ENCODE results near the gene DKK3.

DNA sequence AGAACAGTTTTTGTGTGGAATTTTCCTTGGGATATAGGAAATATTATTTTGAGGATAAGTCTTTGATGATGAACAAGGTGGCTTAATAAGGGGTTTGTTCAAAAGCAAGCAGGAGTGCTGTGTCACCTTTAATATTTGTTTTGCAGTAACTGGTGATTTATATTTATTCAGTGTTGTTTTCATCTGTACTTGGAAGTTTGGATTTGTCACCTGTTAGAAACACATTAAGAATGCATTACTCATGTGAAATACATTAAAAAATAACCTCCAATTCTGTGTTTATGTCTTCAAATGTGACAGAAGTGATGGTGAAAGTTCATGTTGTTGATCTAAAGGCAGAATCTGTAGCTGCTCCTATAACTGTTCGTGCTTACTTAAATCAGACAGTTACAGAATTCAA lies 70.5 kb downstream of the DKK3 start:
- TF ChIP-seq TAF1 (conservative IDR thresholded peaks at IDR 0.05): no peak
- TF ChIP-seq GABPA (IDR thresholded peaks at IDR 0.05 in 1 of 2, conservative IDR thresholded peaks at IDR 0.05 in 1 of 2): no peak
